Activated T-cell treated with anti-CD3 and anti-CD28 coated beads, Interleukin-2, amount 50 U/mL, for 48 hours (primary cell): Measurements from ENCODE around the gene EIF4E3.

Experiments used
- DNase-seq, 2 experiments: peaks; one replicate each; pipeline ENCODE4 v3.0.0-alpha.2; 2020

The EIF4E3 gene

GRCh38 chr3:71725271-71725991, at the start of gene EIF4E3:
TSS of gene EIF4E3 (minus strand) at chr3:71725402. CDS start at chr3:71725367, 35 bp downstream.
- peak; percentile 62 to 71 for DNase-seq

- DNase-seq: no peak
Observed at GRCh38 chr3:71771884-71772283, 46.7 kb upstream of the EIF4E3 start.

- no peak for DNase-seq
Observed at GRCh38 chr3:71771126-71771525, 45.9 kb upstream of the EIF4E3 start.

- DNase-seq: no peak
Observed at GRCh38 chr3:71763426-71763825, 38.2 kb upstream of the EIF4E3 start.

- no peak for DNase-seq
Observed at GRCh38 chr3:71760140-71760539, 34.9 kb upstream of the EIF4E3 start.

- no peak for DNase-seq
Observed at GRCh38 chr3:71759401-71759800, 34.2 kb upstream of the EIF4E3 start.

GRCh38 chr3:71758091-71758490, 32.9 kb upstream of the EIF4E3 start:
- no peak for DNase-seq

- no peak for DNase-seq
Observed at GRCh38 chr3:71754610-71755253, 29.5 kb upstream of the EIF4E3 start.

GRCh38 chr3:71753701-71754609, 28.8 kb upstream of the EIF4E3 start, which contains the start of gene GPR27:
TSS of gene GPR27 (plus strand) at chr3:71753855. CDS start at chr3:71754050, 195 bp downstream.
- DNase-seq: peak; percentile 38 to 60

GRCh38 chr3:71752831-71753700, 27.9 kb upstream of the EIF4E3 start:
- peak in 1 of 2 experiments; percentile 22 for DNase-seq

GRCh38 chr3:71751602-71752001, 26.4 kb upstream of the EIF4E3 start:
- DNase-seq: no peak

GRCh38 chr3:71744738-71745137, 19.5 kb upstream of the EIF4E3 start:
- DNase-seq: no peak

GRCh38 chr3:71742621-71743020, 17.4 kb upstream of the EIF4E3 start:
- no peak for DNase-seq

- no peak for DNase-seq
Observed at GRCh38 chr3:71734881-71735280, 9.7 kb upstream of the EIF4E3 start.

GRCh38 chr3:71733319-71733718, 8.1 kb upstream of the EIF4E3 start:
- DNase-seq: no peak

GRCh38 chr3:71732637-71733036, 7.4 kb upstream of the EIF4E3 start:
- no peak for DNase-seq

GRCh38 chr3:71728632-71729342, 3.6 kb upstream of the EIF4E3 start:
- no peak for DNase-seq

GRCh38 chr3:71726146-71726545, 944 bp upstream of the EIF4E3 start:
- peak; percentile 57 to 59 for DNase-seq

- peak; percentile 61 to 69 for DNase-seq
Observed at GRCh38 chr3:71724584-71725270, 475 bp downstream of the EIF4E3 start.

- no peak for DNase-seq
Observed at GRCh38 chr3:71724171-71724453, 1.1 kb downstream of the EIF4E3 start.
